ENCODE measurements around the gene TSR1.

Gene TSR1

DNA sequence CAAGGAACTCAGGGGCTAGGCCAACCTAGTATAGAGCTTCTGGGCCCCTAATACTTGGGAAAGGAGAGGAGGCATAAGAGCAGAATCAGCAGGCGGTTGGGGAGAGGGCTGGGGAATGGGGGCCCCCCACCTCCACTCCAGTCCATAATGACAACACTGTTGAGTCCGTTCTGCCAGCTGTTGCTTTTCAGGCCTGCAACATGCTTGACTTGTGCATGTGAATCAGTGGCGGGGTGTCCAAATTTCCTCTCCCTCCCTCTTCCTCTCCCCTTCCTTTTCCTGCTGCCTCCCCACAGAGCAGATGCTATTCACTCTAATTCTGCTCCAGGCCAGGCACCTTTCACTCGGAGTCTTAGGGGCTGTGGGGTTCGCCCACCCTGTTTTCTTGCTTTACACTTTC, 32.8 kb upstream of the TSR1 start:
- DNase-seq (ENCODE audit: low read depth, low spot score): no peak

DNA sequence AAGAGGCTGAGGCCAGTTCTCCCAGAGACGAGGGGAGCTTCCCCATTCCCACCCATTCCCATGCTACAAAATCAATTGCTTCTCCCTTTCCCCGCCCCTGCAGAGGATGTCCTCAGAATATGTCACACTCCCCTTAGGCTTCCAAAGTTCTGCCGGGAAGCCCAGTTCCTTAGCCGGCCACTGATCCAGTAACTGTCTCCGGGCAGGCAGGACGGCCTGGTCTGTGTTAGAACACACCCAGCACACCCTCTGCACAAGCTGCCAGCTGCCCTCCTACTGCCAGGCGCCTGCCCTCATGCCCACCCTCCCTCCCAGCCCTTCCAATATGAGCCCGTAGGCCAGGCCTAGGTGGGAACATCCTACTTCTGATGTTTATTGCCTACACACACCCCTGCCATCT, 32.1 kb upstream of the TSR1 start:
- DNase-seq (ENCODE audit: low read depth, low spot score): no peak

DNA sequence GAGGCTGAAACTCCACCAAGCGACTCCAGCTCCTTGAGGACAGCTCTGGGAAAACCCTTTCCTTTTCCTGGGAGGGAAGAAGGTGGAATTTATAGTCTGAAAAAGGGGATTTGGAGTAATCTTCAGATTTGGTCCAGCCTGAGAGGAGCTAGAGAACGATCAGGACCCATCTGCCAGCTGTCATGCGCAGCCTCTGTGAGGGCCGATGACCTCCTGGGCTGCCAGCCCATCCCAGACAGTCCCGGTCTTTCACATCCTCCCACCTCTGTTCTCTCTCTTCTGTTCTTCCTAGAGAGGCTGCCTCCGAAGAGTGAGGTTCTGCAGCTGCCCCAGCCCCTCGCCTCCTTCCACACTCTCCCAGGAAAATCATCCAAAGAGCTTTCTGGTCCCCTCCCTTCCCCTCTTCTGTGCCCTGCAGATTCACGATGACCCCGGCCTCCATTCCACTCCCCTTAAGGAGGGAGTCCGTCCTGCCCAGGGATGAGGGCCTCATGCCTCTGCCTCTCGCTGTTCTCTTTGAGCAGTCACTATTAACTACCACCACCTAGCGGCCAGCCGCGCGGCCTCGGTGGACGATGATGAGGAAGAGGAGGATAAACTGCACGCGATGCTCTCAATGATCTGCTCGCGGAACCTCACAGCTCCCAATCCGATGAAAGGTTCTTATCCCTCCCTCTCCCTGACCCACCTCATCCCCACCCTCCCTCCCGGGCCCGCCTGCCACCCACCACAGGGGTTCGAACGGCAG, 30.7 kb upstream of the TSR1 start:
- no peak for DNase-seq (ENCODE audit: low read depth, low spot score)

DNA sequence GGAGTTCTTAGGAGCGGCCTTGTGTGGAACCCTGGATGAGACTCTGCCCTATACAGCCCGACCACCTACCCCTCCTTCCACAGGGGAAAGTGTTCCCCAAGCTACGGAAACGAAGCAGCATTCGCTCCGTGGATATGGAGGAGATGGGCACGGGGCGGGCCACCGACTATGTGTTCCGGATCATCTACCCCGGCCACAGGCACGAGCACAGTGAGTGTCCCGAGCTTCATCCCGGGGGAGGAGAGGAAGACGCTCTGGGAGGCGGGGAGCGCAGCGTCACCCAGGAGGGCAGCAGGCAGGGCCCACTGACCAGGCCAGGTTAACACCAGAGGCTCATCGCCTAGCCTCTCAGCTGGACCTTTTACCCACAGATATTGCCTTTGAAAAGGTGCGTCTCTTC, 28.9 kb upstream of the TSR1 start:
- no peak for DNase-seq (ENCODE audit: low read depth, low spot score)

DNA sequence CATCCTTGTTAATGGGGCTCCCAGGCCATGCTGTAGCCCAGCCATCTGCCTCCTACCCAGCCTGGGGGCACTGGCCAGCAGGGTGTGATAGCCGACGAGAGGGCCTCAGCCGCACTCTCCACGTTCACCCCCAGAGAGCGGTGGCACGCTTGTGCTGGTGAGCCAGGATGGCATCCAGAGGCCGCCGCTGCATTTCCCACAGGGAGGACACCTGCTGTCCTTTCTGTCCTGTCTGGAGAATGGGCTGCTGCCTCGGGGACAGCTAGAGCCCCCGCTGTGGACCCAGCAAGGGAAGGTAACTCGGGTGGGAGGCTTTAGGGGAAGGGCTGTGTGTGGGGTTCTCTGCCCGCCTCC, 28.5 kb upstream of the TSR1 start:
- no peak for DNase-seq (ENCODE audit: low read depth, low spot score)

DNA sequence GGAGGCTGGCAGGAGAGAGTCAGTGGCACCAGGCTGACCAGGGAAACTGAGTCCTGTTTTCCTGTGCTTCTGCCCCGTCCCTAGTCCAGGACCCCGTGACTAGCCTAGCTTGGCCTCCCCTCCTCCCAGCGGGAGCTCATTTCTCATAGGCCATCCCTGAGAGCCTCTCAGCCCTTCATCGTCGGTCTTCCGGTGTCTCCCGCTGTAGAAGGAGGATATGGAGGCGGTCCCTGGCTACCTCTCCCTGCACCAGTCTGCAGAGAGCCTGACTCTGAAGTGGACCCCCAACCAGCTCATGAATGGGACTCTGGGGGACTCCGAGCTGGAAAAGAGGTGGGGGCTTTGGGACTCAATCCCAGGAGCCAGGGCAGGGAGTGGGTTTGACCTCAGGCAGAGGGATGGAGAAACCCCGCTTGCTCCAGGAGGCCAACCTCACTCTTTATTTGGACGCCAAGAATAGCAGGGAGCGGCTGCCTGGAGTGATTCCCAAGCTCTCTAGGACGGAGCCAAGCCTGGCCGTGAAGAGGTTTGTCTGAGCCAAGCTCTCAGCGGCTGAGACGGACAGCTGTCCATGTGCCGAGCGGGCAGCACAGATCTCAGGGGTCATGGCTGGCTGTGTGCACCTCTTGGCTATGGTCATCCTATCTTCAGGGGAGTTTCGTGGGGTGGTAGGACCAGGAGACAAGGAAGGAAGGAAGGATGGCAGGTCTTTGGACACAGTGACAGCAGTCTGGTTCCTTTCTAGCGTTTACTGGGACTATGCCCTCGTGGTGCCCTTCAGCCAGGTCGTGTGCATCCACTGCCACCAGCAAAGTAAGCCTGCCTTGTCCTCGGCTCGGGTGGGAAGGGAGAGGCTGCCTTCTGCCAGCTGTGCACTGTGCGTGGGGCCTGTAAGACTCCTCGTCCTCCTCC, 27.9 kb upstream of the TSR1 start:
- no peak for DNase-seq (ENCODE audit: low read depth, low spot score)

DNA sequence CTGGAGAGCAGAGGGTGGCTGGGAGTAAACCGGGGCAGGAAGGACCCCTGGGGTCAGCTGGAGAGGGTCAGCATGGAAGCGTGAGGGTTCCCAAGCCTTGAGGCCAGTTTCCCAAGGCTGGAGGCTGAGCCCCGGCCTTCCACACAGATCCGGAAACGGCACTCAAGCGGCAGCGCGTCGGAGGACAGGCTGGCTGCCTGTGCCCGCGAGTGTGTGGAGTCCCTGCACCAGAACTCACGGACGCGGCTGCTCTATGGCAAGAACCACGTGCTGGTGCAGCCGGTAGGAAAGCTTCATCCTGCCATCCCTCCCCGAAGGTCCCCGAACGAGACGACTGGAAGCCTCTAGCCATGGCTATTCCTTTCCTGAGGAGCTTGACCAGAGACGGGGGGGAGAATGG, 27.1 kb upstream of the TSR1 start:
- no peak for DNase-seq (ENCODE audit: low read depth, low spot score)

DNA sequence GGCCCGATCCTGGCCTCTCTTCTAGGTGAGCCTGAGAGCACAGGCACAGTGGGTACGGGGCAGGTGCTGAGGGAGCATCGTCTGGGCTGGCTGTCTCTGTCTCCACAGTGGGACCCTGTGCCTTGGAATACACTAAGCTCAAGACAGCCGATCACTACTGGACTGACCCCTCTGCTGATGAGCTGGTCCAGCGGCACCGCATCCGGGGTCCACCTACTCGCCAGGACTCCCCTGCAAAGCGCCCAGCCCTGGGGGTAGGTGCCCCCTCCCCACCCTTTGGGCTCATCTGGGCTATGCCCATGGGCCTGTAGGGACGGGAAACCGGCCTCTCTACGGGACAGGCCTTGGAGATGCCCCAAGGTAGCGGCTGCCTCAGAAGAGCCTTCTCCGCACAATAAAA, 26.6 kb upstream of the TSR1 start:
- no peak for DNase-seq (ENCODE audit: low read depth, low spot score)

DNA sequence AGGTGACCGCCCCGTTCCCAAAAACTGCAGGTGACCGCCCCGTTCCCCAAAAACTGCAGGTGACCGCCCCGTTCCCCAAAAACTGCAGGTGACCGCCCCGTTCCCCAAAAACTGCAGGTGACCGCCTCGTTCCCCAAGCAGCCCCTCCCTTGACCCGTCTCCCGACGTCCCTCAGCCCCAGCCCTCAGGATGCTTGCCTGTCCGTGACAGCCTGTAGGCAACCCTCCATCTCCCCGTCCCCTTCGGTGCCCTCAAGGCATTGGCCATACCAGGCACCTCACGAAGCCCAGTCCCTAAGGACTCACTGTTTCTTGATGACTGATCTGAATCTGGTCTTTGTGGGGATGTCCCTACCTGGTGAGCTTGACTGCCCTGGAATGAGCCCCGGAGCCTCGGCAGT, 26.2 kb upstream of the TSR1 start:
- DNase-seq (ENCODE audit: low read depth, low spot score): no peak

DNA sequence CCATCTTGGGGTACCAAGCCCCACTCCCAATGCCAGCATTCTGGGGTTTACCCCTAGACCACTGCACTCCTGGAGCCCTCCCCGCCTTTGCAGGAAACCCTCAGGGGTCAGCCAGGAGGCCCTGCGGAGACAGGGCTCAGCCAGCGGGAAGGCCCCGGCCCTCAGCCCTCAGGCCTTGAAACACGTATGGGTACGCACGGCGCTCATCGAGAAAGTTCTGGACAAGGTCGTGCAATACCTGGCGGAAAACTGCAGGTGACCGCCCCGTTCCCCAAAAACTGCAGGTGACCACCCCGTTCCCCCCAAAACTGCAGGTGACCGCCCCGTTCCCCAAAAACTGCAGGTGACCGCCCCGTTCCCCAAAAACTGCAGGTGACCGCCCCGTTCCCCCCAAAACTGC, 25.8 kb upstream of the TSR1 start:
- no peak for DNase-seq (ENCODE audit: low read depth, low spot score)

DNA sequence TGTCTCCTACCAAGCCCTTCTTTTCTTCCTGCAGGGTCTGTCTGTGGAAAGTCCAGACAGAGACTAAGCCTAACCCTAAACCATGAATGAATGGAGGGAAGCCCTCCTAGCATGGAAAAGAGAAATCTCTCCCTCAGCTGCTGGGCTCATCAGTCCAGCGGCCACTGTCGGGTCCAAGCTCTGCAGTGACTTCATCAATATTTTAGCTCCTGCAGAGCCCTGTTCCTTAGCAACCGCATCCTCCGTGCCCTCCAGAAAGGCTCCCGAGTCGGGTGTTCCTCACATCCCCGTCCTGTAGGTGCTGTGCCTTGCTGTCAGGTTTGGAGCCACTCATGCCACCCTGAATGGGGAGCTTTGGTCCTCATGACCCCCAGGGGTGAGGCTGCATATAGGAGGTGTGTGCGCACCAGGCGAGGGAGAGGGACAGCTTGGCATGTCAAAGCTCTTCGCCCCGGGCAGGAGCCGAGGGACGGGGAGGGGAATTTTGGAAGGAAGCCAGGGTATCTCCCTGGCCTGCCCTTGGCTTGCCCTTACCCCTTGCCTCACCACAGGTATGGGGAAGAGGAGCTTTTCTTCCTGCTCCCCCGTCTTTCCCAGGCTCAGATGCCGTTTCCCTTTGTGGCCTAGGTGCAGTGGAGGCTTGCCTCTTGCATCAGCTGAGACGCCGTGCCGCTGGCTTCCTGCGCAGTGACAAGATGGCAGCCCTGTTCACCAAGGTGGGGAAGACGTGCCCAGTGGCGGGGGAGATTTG, 24.9 kb upstream of the TSR1 start:
- DNase-seq (ENCODE audit: low read depth, low spot score): no peak

DNA sequence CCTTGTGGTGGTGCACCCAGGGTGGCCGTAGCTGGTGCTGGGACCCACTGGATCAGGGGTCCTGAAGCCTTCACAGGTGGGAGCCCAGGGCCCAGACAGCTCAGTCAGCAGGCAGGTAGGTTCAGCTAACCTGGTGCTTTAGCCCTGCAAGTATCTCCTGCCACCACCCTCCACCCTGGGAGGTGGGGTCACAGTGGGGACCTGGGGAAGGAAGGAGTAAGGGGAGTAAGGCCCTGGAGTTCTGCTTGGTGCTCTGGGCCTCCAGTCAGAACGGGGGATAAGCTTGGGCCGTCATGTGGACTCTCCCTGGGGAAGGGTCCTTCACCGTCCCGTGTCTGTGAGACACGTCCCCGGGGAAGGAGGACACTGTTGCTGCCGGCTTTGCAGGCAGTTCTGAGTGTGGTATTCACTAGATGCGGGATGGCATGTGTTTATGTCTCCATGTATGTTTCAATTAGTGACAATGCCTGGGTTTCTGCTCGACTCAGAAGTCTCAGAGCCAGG, 21.7 kb upstream of the TSR1 start:
- DNase-seq (ENCODE audit: low read depth, low spot score): no peak

DNA sequence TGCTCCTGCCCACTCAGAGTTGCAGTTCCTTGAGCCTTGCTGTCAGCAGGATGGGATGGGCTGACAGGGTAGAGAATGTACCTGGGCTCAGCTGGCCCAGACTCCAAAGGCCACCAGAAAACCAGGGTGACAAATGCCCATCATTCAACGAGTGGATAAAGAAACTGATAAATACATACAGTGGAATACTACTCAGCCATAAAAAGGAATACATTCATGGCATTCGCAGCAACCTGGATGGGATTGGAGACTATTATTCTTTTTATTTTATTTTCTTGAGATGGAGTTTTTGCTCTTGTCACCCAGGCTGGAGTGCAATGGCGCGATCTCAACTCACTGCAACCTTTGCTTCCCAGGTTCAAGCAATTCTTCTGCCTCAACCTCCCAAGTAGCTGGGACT, 21.0 kb upstream of the TSR1 start:
- DNase-seq (ENCODE audit: low read depth, low spot score): no peak

DNA sequence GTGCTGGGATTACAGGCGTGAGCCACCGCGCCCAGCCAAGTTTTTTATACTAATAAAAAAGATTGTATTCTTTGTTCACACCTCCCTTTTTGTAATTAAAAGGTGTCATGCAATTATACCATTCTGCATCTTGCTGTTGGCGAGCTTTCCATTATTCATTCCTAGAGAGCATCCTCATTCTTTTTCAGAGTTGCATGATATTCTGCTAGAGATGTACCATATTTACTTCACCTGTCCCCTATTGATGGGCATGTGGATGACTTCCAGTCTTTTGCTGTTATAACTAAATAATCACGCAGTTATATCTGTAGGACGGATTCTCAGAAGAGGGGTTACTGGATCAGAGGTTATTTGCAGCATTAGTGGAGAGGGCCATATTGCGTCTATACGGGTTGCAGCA, 18.1 kb upstream of the TSR1 start:
- no peak for DNase-seq (ENCODE audit: low read depth, low spot score)

DNA sequence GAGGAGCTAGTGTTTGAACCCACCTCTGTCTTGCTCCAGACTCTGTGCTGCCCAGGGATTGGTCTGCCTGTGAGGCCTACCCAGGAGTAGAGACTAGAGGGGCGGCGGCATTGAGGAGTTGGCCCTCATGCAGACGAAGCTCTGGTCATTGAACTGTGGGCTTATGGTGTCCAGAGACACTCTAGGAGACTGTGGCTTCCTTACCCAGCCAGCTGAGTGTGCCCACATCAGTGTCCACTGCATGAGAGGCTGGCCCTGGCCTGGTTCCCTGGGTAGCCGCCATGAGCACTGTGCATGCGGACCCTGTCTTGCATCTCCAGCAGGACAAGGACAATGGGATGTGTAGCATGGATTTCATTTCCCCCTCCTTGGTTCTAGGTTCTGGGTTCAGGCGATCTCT, 15.0 kb upstream of the TSR1 start:
- DNase-seq (ENCODE audit: low read depth, low spot score): no peak

DNA sequence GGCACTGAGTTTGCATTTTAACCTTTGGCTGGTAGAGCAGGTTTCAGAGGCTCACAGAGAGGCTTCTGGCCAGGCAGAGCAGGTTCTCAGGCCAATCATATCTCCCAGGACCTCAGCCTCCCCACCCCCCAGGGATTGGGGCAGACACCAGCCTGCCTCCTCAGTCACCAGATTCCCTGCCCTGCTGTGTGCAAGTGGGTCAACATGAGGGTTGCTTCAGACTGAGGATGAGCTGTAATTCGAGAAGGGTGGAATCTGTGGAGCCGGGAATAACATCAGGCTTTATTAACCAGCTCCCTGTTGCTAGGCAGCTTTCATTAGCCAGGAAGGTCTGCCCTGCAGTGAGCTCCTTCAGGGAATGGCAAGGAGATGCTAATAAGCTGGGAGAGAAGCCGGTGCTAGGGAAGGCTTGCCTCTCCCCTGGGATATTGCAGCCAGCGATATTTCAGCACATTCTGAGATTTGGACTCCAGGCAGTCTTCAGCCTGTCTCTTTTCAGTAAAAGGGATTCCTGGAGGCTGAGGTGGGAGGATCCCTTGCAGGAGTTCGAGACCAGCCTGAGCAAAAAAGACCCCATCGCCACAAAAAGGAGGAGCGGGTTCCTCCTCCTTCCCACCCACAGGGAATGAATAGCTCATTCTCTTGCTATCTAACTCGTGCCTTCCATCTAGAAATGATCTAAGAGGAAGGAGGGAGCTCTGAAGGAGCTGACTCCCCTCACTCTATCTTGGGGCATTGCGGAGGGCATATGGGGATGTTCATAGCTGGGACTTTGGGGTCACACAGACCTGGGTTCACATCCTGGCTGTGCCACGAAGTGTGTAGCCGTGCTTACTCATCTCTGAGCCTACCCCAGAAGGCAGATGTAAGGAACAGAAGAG, 11.8 kb upstream of the TSR1 start:
- DNase-seq (ENCODE audit: low read depth, low spot score): no peak

DNA sequence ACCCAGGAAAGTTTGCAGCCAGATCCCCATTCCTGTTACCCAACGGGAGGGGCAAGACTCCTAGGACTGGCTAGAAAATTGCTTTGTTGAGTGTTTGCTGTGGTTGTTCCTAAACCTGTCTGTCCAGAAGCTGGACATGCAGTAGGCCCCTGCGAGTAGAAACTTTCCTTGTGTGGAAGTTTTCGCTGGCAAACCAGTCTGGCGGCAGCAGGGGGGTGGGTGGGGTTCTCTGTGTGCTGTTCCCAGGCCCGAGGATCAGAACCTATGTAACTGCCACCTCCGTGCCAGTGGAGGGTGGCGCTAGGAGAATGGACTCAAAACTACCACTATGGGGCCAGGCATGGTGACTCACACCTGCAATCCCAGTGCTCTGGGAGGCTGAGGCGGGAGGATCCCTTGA, 10.2 kb upstream of the TSR1 start:
- no peak for DNase-seq (ENCODE audit: low read depth, low spot score)

DNA sequence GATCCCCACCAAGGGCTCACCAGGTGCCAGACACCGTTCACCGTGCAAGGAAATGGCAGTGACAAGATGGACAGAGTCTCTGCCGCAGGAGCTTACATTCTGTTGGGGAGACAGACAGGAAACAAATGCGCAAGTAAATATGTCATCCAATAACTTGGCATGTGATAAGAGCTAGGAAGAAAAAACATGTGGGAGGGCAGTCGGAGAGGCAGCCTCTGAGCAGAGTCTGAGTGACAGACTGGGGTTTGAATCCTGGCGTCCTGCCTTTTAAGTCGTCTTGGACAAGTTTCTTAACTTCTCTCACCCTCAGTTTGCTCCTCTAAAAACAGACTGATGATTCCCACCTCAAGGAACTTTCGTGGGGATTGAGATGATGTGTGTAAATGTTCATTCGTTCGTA, 8.3 kb upstream of the TSR1 start:
- DNase-seq (ENCODE audit: low read depth, low spot score): no peak

DNA sequence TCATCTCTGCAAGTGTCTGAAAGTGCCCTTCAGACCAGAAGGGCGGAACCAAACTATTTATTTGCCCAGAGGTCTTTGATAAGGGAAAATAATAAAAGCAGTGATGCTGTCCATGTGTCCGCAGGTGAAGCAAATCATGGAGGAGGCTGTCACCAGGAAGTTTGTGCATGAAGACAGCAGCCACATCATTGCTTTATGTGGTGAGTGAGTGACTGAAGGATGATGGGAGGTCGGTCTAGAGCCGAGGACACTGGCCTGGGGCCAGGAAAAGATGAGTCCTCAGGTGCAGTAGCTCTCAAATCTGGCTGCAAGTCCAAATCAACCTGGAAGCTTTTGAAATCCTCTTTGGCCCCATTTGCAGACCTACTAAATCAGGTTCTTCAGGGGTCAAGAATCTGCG, 7.2 kb upstream of the TSR1 start:
- DNase-seq (ENCODE audit: low read depth, low spot score): no peak

DNA sequence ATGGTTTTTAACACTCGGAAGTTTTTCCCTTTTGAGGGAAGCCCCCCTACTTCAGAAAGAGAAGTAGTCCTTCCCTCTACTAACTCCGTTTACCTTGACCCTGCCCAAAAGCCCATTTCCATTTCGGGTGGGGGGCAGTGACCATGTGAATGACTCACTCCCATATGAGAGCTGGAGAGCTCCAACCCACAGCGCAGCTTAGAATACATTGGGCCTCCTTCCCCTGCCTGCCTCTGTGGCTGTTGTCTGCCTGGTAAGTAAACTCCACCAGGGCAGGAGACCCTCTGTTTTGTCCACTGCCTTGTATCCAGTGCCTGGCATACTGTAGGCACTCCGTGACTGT, 2.0 kb upstream of the TSR1 start:
- DNase-seq (ENCODE audit: low read depth, low spot score): no peak

DNA sequence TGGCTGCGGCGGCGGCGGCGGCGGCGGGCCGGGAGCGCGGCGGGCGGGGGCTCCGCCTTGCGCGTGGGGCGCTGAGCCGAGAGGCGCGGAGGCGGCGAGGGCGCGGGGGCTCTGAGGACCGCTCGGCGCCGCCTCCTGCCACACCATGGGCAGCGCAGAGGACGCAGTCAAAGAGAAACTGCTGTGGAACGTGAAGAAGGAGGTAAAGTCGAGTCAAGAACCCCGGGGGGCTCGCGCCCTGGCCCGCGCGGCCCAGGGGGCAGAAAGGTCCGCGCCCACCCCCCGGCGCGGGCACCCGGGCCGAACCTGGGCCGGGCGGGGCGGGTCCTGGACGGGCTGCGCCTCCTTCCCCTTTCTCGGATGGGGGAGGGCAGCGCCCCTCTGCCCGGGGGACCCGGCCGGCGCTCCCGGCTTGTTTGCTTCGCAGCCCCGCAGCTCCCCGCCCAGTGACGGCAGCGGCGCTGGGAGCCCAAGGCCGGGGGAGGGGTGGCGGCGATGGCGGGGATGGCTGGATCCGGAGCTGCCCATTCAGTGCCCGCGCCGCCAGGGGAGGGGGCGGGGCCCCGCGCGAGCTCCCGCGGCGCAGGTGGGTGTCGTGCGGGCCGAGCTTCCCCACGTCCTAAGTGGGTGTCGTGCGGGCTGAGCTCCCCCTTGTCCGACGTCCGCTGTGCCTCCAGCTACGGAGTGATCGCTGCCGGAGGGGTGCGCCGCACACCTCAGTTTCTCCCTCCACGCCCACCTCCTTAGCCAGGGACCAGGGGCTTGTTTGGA, 1.5 kb upstream of the TSR1 start:
- DNase-seq (ENCODE audit: low read depth, low spot score): no peak
